HG03521 (cell line): Measurements from ENCODE around the gene UBXN7.
"Not testable (repeated sequence)": the region's sequence is repeated elsewhere in the genome, so short reads cannot be mapped to it uniquely, and the experiment has no call there.

Source experiments
- ATAC-seq: cut with Tn5 transposase; IDR thresholded peaks from one replicate; pipeline ENCODE4 v1.9.1; 2021; ENCODE audit warnings: mild to moderate bottlenecking, moderate library complexity; ENCODE audit not compliant: unreplicated experiment

The UBXN7 gene

GRCh38 chr3:196358540-196358939, 73.7 kb downstream of the UBXN7 start:
- ATAC-seq, result not testable (repeated sequence)

- ATAC-seq, result no peak
Observed at GRCh38 chr3:196357905-196358304, 74.3 kb downstream of the UBXN7 start.

- ATAC-seq, result no peak
Observed at GRCh38 chr3:196356556-196356955, 75.7 kb downstream of the UBXN7 start.

DNA sequence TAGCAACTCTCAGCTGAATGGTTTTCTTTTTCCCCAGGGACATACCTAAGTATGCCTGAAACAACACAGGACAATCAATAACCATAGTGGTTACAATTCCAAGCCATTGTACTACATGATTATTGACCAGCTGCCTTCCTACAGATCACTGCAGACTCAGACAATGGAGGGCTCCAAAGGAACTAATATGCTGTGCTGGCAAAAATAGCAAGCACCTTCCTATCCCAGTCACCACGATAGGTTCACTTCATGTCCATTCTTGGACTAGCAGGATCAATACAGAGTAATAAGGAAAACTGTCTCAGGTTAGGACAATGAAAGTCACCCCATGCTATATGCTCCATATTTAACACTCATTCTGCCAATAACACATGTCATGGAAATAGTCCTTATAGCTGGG, 76.6 kb downstream of the UBXN7 start:
- ATAC-seq, result no peak

DNA sequence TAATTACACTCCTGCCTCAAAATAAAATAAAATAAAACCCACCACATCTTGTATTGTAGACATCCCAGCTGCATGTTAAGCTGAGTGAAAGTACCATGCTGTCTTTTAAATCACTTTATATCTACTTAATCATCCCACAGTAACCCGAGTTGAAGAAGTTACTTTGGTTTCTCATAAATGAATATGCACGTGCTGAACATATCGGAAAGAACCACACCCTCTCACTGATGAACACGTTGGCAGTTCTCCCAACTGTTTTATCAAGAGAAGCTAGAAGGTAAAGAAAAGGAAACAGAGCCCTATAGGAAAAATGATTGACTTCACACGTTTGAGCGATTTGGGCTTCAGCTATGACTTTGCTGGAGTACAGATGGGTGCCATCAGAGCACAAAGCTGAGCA, 78.1 kb downstream of the UBXN7 start:
- no peak for ATAC-seq

GRCh38 chr3:196351541-196351940, 80.7 kb downstream of the UBXN7 start:
- no peak for ATAC-seq

DNA sequence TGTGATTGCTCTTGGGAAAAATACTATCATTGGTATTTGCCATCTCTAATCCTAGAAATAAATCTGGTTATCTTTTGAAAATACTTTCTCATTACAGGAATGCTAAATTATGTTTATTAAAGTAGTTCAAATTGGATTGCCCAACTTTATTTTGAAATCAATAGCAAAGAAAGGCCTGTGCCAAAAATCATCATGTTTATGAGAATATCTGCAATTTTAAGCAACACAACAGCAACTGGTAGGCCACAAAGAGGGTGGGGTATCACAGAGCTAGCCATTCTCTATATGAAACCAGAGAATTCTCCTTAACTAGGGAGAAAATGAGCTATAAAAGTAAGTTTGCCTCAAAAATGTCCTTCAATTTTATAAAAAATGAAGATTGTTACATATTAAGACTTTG, 82.2 kb downstream of the UBXN7 start:
- no peak for ATAC-seq

DNA sequence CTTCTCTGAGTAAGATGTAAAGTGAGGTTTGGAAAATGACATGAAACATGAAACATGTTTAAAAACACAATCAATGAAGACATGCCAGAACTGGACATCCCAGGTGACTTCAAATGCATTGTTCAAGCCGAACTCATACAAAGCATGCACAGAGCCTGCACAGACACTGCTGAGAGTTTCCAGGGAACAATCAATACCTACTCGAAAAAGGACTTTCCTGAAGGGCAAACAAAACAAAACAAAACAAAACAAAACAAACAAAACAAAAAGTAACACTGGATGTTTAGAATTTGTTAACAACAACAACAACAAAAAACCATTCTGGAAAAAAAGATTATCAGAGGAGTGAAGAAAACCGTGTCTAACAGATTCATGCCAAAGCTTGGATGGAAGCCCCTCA, 83.5 kb downstream of the UBXN7 start:
- ATAC-seq, result no peak

DNA sequence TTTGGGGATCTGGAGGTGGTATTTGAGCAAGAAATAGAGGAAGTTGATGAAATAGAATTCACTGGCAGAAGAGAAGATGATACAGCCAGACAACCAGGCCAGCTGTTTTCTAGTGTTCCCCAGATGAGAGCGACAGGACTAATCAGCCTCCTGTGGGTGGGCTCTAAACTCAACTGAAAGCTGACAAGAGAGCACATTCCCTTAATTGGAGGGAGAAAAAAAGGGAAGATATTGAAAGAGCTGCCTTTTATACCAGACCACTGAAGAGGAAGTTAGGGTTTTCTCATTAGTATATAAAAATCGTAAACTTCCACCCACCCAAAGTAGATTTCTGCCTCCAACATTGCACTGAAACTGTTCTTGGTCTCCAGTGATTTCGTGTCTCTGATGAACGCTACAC, 87.6 kb downstream of the UBXN7 start:
- no peak for ATAC-seq

GRCh38 chr3:196343917-196344316, 88.3 kb downstream of the UBXN7 start:
- ATAC-seq, result not testable (repeated sequence)

GRCh38 chr3:196341137-196341536, 91.1 kb downstream of the UBXN7 start:
- ATAC-seq, result no peak

DNA sequence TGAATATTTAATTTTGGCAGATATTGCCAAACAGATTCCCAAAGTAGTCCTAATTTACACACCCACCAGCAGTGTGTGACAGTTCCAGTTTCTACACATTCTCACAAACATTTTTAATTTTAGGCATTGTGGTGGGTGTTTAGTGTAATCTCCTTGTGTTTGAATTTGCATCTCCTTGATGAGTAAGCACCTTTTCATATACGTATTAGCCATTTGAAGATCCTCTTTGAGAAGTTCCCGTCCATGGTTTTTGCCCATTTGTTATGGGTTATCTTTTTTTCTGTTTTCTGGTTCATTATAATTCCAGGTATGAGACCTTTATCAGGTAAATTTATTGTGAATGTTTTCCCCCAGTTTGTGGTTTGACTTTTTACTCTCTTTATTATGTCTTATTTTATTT, 91.8 kb downstream of the UBXN7 start:
- ATAC-seq, result no peak

DNA sequence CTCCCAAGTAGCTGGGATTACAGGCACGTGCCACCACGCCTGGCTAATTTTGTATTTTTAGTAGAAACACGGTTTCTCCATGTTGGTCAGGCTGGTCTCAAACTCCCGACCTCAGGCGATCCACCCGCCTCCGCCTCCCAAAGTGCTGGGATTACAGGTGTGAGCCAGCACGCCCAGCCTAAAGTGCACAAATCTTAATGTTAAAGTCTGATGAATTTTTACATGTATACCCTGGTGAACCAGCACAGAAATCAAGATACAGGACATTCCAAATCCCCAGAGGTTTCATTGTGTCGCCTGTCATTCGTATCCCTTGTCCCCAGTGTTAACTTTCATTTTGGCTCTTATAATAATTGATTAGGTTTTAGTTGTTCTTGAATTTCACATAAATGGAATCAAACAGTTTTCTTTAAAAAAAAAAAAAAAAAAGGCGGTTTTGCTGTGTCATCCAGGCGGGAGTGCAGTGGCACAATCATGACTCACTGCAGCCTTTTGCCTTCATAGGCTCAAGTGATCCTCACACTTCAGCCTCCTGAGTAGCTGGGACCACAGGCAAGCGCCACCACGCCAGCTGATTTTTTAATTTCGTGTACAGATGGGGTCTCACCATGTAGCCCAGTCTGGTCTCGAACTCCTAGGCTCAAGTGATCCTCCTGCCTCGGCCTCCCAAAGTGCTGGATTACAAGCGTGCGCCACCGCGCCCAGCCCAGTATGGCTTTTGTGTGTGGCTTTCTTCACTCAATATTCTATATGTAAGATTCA, 92.6 kb downstream of the UBXN7 start:
- ATAC-seq, result no peak

GRCh38 chr3:196339044-196339443, 93.2 kb downstream of the UBXN7 start:
- ATAC-seq, result no peak

- ATAC-seq, result no peak
Observed at GRCh38 chr3:196336319-196337145, 95.7 kb downstream of the UBXN7 start.

GRCh38 chr3:196335503-196335948, 96.7 kb downstream of the UBXN7 start:
- ATAC-seq, result no peak

DNA sequence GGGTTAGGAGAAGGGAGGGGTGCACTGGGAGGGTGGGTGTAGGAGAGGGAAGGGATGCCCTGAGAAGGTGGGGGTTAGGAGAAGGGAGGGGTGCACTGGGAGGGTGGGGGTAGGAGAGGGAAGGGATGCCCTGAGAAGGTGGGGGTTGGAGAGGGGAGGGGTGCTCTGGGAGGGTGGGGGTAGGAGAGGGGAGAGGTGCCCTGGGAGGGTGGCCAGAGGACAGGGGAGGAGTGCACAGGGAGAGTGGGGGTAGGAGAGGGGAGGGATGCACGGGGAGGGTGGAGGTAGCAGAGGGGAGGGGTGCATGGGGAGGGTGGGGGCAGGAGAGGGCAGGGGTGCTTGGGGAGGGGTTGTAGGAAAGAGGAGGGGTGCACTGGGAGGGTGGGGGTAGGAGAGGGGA, 97.2 kb downstream of the UBXN7 start:
- no peak for ATAC-seq

DNA sequence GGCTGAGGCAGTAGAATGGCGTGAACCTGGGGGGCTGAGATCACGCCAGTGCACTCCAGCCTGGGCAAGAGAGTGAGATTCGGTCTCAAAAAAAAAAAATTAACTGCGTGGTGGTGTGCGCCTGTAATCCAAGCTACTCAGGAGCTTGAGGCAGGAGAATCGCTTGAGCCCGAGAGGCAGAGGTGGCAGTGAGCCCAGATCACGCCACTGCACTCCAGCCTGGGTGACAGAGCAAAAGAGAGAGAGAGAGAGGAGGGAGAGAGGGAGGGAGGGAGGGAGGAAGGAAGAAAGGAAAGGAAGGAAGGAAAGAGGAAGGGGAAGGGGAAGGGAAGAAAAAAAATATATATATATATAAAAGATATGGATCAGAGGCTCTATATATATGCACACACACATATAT, 100.1 kb downstream of the UBXN7 start:
- ATAC-seq, result no peak

- no peak for ATAC-seq
Observed at GRCh38 chr3:196327405-196327804, 104.8 kb downstream of the UBXN7 start.

DNA sequence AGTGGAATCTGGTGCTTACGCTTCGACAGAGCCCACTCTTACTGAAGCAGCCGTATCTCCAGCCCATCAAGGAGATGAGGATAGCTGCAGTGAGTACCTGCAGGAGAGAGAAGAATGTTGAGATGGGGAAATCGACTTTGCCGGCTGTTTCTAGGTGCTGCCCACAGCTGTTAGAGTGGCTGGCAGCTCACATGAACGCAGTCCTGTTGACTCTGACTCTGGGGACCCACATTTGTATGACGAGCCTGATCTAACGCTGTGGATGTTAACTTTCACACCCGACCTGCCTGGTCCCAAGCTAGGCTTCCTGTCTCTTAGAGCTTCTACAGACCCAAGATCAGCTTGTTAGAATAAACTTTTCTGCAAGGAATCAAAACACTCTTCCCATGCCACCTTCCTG, 105.3 kb downstream of the UBXN7 start:
- ATAC-seq, result no peak

DNA sequence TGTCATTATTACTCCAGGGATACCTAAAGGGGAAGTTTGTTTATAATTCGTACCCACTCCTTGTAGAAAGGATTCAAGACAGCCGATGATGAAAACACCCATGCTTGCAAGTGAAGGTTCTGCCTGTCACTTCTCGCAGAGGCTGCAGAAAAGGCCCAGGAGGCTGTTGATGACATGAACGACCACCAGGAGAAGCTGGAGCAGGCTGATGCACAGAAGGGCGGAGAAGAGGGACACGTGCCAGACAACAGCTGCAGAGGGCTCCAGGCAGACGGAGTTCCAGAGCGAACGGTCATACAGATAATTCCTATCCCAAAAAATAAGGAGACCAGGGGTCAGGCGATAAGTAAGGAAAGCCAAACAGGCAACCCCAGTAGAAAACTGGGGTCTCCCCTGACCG, 108.5 kb downstream of the UBXN7 start:
- ATAC-seq, result no peak

DNA sequence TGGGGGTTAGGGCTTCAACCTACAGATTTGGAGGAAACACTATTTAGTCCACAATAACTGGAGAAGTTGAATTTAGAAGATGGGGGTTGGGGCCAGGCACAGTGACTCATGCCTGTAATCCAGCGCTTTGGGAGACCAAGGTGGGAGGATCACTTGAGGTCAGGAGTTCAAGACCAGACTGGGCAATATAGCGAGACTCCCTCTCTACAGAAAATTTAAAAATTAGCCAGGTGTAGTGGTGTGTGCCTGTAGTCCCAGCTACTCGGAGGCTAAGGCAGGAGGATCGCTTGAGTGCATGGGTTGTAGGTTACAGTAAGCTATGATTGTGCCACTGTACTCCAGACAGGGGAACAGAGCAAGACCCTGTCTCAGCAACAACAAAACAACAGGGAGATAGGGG, 109.2 kb downstream of the UBXN7 start:
- no peak for ATAC-seq
